Measurements from ENCODE around the gene ARSB.
A peak's percentile ranks its signal among the peaks of the same experiment; 100 is the strongest.

The ARSB gene

GRCh38 chr5:78985116-78985724, at the start of gene ARSB:
ARSB (minus strand) TSS chr5:78985310; CDS start chr5:78985248, 62 bp downstream.
- FAIRE-seq = no peak

GRCh38 chr5:79032782-79033181, 47.7 kb upstream of the ARSB start:
- no peak for FAIRE-seq

- no peak for FAIRE-seq
Observed at GRCh38 chr5:79032031-79032695, 47.1 kb upstream of the ARSB start.

GRCh38 chr5:79031485-79031867, 46.4 kb upstream of the ARSB start:
- FAIRE-seq = no peak

GRCh38 chr5:79030663-79031484, 45.8 kb upstream of the ARSB start:
- no peak for FAIRE-seq

GRCh38 chr5:79025054-79025472, 40.0 kb upstream of the ARSB start:
- peak; percentile 43 for FAIRE-seq

GRCh38 chr5:79023947-79024346, 38.8 kb upstream of the ARSB start:
- FAIRE-seq = no peak

GRCh38 chr5:79023348-79023747, 38.2 kb upstream of the ARSB start:
- FAIRE-seq = no peak

GRCh38 chr5:79022771-79023170, 37.7 kb upstream of the ARSB start:
- no peak for FAIRE-seq

GRCh38 chr5:79021753-79022152, 36.6 kb upstream of the ARSB start:
- no peak for FAIRE-seq

GRCh38 chr5:79020861-79021561, 35.9 kb upstream of the ARSB start:
- FAIRE-seq = peak; percentile 75

GRCh38 chr5:79014631-79015030, 29.5 kb upstream of the ARSB start:
- no peak for FAIRE-seq

- no peak for FAIRE-seq
Observed at GRCh38 chr5:79011869-79012268, 26.8 kb upstream of the ARSB start.

- FAIRE-seq = no peak
Observed at GRCh38 chr5:79011219-79011836, 26.2 kb upstream of the ARSB start.

GRCh38 chr5:79008362-79008761, 23.3 kb upstream of the ARSB start:
- no peak for FAIRE-seq

GRCh38 chr5:79007872-79008271, 22.8 kb upstream of the ARSB start:
- FAIRE-seq = no peak

GRCh38 chr5:79005936-79006631, 21.0 kb upstream of the ARSB start:
- FAIRE-seq = no peak

GRCh38 chr5:79005151-79005550, 20.0 kb upstream of the ARSB start:
- FAIRE-seq = no peak

GRCh38 chr5:79002374-79002773, 17.3 kb upstream of the ARSB start:
- FAIRE-seq = no peak

- no peak for FAIRE-seq
Observed at GRCh38 chr5:79001471-79001870, 16.4 kb upstream of the ARSB start.

GRCh38 chr5:78997090-78997489, 12.0 kb upstream of the ARSB start:
- FAIRE-seq = no peak

- no peak for FAIRE-seq
Observed at GRCh38 chr5:78995521-78996007, 10.5 kb upstream of the ARSB start.

Data from TTC549 (cell line).